ENCODE results near the gene CSTF3.

The CSTF3 gene

GRCh38 chr11:33040033-33040861 is 121.0 kb downstream of the CSTF3 start:
- DNase-seq: peak; percentile 38 to 65

- DNase-seq: peak; percentile 74 to 82
These were observed 121.8 kb downstream of the CSTF3 start, which contains the start of gene TCP11L1 for GRCh38 chr11:33039274-33040032. TCP11L1 (plus strand) TSS chr11:33039572; CDS start chr11:33043774, 4,202 bp downstream.

GRCh38 chr11:33035011-33035410 is 126.3 kb downstream of the CSTF3 start:
- no peak for DNase-seq

All from CD4-positive, alpha-beta T cell treated with Interferon alpha-2 for 1 hour (primary cell).